Measurements from ENCODE around the gene ITGAD.

ITGAD gene

GRCh38 chr16:31410082-31410481, 16.9 kb downstream of the ITGAD start:
- TF ChIP-seq CTCF (IDR thresholded peaks at IDR 0.05) = no peak

GRCh38 chr16:31411024-31411844, 18.1 kb downstream of the ITGAD start:
- TF ChIP-seq CTCF (IDR thresholded peaks at IDR 0.05) = no peak

GRCh38 chr16:31412750-31413149, 19.6 kb downstream of the ITGAD start:
- TF ChIP-seq CTCF (IDR thresholded peaks at IDR 0.05) = no peak

- no peak for TF ChIP-seq CTCF (IDR thresholded peaks at IDR 0.05)
Observed at GRCh38 chr16:31413381-31413780, 20.2 kb downstream of the ITGAD start.

- no peak for TF ChIP-seq CTCF (IDR thresholded peaks at IDR 0.05)
Observed at GRCh38 chr16:31413943-31414342, 20.8 kb downstream of the ITGAD start.

- TF ChIP-seq CTCF (IDR thresholded peaks at IDR 0.05) = no peak
Observed at GRCh38 chr16:31414706-31415105, 21.6 kb downstream of the ITGAD start.

- no peak for TF ChIP-seq CTCF (IDR thresholded peaks at IDR 0.05)
Observed at GRCh38 chr16:31416371-31416770, 23.2 kb downstream of the ITGAD start.
